Mesangial cell (primary cell): Measurements from ENCODE around the gene TEX13D. TPM values are rescaled to one million over a fixed set of nuclear protein-coding genes. Genes with fewer than 3 reads are reported as not detected.

Experiments used
- total RNA-seq: library from RNA; depleted of rRNA; stranded (reverse); fragments of >200 nt; gene quantifications from 2 replicates; pipeline ENCODE4 v1.2.3, GENCODE V29; 2015

The TEX13D gene
- total RNA-seq, result not detected in 2 replicates

GRCh38 chrX:124332481-124333424 lies at the start of gene TEX13D:
Gene TEX13D (plus strand): TSS chrX:124332660. CDS start chrX:124332918, 258 bp downstream.

GRCh38 chrX:124346117-124346876 lies 13.8 kb downstream of the TEX13D start, which contains the start of gene SH2D1A:
Gene SH2D1A (plus strand): TSS chrX:124346563. CDS start chrX:124346643, 80 bp downstream.

Other genes starting within 250 kb of the TEX13D start
- gene SH2D1A, start 13.9 kb downstream of the TEX13D start, total RNA-seq, result not detected in 2 replicates